LNCaP clone FGC (cell line): ENCODE results near the gene CCSER1.

Experiments used
- DNase-seq: peaks from one replicate; pipeline ENCODE4 v3.0.0-alpha.2; 2011; ENCODE audit warnings: low read depth
- H3K4me3 ChIP-seq: 2 replicates; pipeline ENCODE4 v1.5.1; 2011; ENCODE audit warnings: mild to moderate bottlenecking, low read depth, low read length, control low read depth
- CTCF ChIP-seq: IDR thresholded peaks from 2 replicates; pipeline ENCODE4 v1.5.1; 2012; ENCODE audit warnings: mild to moderate bottlenecking; ENCODE audit not compliant: control insufficient read depth, insufficient read depth; ENCODE audit errors: extremely low read depth

CCSER1 gene

GRCh38 chr4:90990284-90990683 lies 863.1 kb downstream of the CCSER1 start:
- TF ChIP-seq CTCF, result no peak
- DNase-seq, result no peak
- H3K4me3 ChIP-seq, result no peak overlapping the region

GRCh38 chr4:90992213-90992612 lies 865.0 kb downstream of the CCSER1 start:
- no peak overlapping the region for H3K4me3 ChIP-seq
- DNase-seq, result no peak
- no peak for TF ChIP-seq CTCF

GRCh38 chr4:90994851-90995574 lies 867.8 kb downstream of the CCSER1 start:
- DNase-seq, result no peak
- TF ChIP-seq CTCF, result no peak
- no peak overlapping the region for H3K4me3 ChIP-seq

GRCh38 chr4:90995996-90996395 lies 868.8 kb downstream of the CCSER1 start:
- H3K4me3 ChIP-seq, result no peak overlapping the region
- no peak for TF ChIP-seq CTCF
- DNase-seq, result no peak

- no peak overlapping the region for H3K4me3 ChIP-seq
- no peak for TF ChIP-seq CTCF
- DNase-seq, result no peak
Observed at GRCh38 chr4:90996813-90997212, 869.6 kb downstream of the CCSER1 start.

GRCh38 chr4:91015861-91016260 lies 888.7 kb downstream of the CCSER1 start:
- TF ChIP-seq CTCF, result no peak
- H3K4me3 ChIP-seq, result no peak overlapping the region
- no peak for DNase-seq

- H3K4me3 ChIP-seq, result no peak overlapping the region
- no peak for TF ChIP-seq CTCF
- DNase-seq, result no peak
Observed at GRCh38 chr4:91019513-91019912, 892.3 kb downstream of the CCSER1 start.
